Neural cell (in vitro differentiated cells): Measurements from ENCODE around the gene SPAG8. TPM values are rescaled to one million over a fixed set of nuclear protein-coding genes. Genes with fewer than 3 reads are reported as not detected.

Experiments
- H2AFZ ChIP-seq: fragments of 200-600, 300-800 bp; sonication (generic), shearing (Covaris generic); 2 replicates; pipeline ENCODE4 v1.6.0; 2014; ENCODE audit warnings: low read depth, mild to moderate bottlenecking, antibody characterized with exemption, low read length, moderate library complexity
- H3F3A ChIP-seq: fragments of 200-600 bp; shearing (Covaris generic); 2 replicates; pipeline ENCODE4 v1.6.1; 2016; ENCODE audit warnings: mild to moderate bottlenecking, moderate library complexity, mixed read lengths, antibody characterized with exemption, low read length; ENCODE audit not compliant: insufficient read depth, poor library complexity, severe bottlenecking
- H3K27ac ChIP-seq: fragments of 200-600, 300-800 bp; sonication (generic), shearing (Covaris generic); 2 replicates; pipeline ENCODE4 v1.5.1; 2014; ENCODE audit warnings: mild to moderate bottlenecking, low read length, moderate library complexity
- H3K27me3 ChIP-seq: fragments of 300-800, 200-600 bp; sonication (generic), shearing (Covaris generic); 2 replicates; pipeline ENCODE4 v1.6.0; 2014; ENCODE audit warnings: mild to moderate bottlenecking, low read depth, low read length, moderate library complexity; ENCODE audit not compliant: insufficient read depth
- H3K36me3 ChIP-seq: fragments of 300-800, 200-600 bp; sonication (generic), shearing (Covaris generic); 2 replicates; pipeline ENCODE4 v1.5.1; 2014; ENCODE audit warnings: mild to moderate bottlenecking, antibody characterized with exemption, low read length, moderate library complexity; ENCODE audit not compliant: insufficient read depth
- H3K4me2 ChIP-seq: fragments of 300-800, 200-600 bp; sonication (generic), shearing (Covaris generic); 2 replicates; pipeline ENCODE4 v1.6.0; 2014; ENCODE audit warnings: mild to moderate bottlenecking, low read length
- H3K4me3 ChIP-seq: fragments of 300-800, 200-600 bp; sonication (generic), shearing (Covaris generic); 2 replicates; pipeline ENCODE4 v1.5.1; 2014; ENCODE audit warnings: mild to moderate bottlenecking, low read length, moderate library complexity
- H3K79me2 ChIP-seq: fragments of 200-600 bp; shearing (Covaris generic); replicated peaks from 2 replicates; pipeline ENCODE4 v1.6.0; 2014; ENCODE audit warnings: mild to moderate bottlenecking, low read length, moderate library complexity; ENCODE audit not compliant: insufficient read depth
- H3K9ac ChIP-seq: fragments of 300-800, 200-600 bp; sonication (generic), shearing (Covaris generic); 2 replicates; pipeline ENCODE4 v1.6.1; 2016; ENCODE audit warnings: mild to moderate bottlenecking, low read length, mixed read lengths
- H3K9me2 ChIP-seq: fragments of 200-600 bp; shearing (Covaris generic); 2 replicates; pipeline ENCODE4 v1.6.1; 2016; ENCODE audit warnings: mild to moderate bottlenecking, low read length, mixed read lengths; ENCODE audit not compliant: insufficient read depth
- H3K9me3 ChIP-seq: fragments of 200-600, 300-800 bp; sonication (generic), shearing (Covaris generic); 2 replicates; pipeline ENCODE4 v1.6.1; 2016; ENCODE audit warnings: mild to moderate bottlenecking, mixed run types, low read length, moderate library complexity, mixed read lengths
- H4K20me1 ChIP-seq: fragments of 200-600 bp; shearing (Covaris generic); 2 replicates; pipeline ENCODE4 v1.6.1; 2016; ENCODE audit warnings: mild to moderate bottlenecking, mixed run types; ENCODE audit not compliant: insufficient read depth
- CTCF ChIP-seq: fragments of 450-650 bp; IDR thresholded peaks from 2 replicates; pipeline ENCODE4 v1.5.1; 2014; ENCODE audit warnings: antibody characterized with exemption, mild to moderate bottlenecking, moderate library complexity; ENCODE audit not compliant: poor library complexity, severe bottlenecking
- EP300 ChIP-seq: fragments of 450-650 bp; conservative IDR thresholded peaks from 2 replicates; pipeline ENCODE4 v1.6.1; 2014; ENCODE audit warnings: antibody characterized with exemption, mild to moderate bottlenecking, moderate library complexity; ENCODE audit not compliant: poor library complexity, severe bottlenecking
- EZH2 ChIP-seq: fragments of 200-600, 300-800 bp; shearing (Covaris generic), sonication (generic); IDR thresholded peaks from 2 replicates; pipeline ENCODE4 v1.6.1; 2014; ENCODE audit warnings: antibody characterized with exemption, low read length, borderline replicate concordance, mild to moderate bottlenecking; ENCODE audit not compliant: insufficient read depth, poor library complexity, severe bottlenecking
- MXI1 ChIP-seq: fragments of 450-650 bp; conservative IDR thresholded peaks from 2 replicates; pipeline ENCODE4 v1.6.1; 2014; ENCODE audit warnings: antibody characterized with exemption, mild to moderate bottlenecking; ENCODE audit not compliant: poor library complexity, severe bottlenecking
- POLR2AphosphoS5 ChIP-seq: IDR thresholded peaks from 2 replicates; pipeline ENCODE4 v1.6.1; 2012
- RAD21 ChIP-seq: fragments of 450-650 bp; conservative IDR thresholded peaks from 2 replicates; pipeline ENCODE4 v1.6.1; 2014; ENCODE audit warnings: antibody characterized with exemption, mild to moderate bottlenecking, moderate library complexity
- SMC3 ChIP-seq: fragments of 450-650 bp; conservative IDR thresholded peaks from 2 replicates; pipeline ENCODE4 v1.6.1; 2014; ENCODE audit warnings: antibody characterized with exemption, mild to moderate bottlenecking, moderate library complexity; ENCODE audit not compliant: poor library complexity
- TAF1 ChIP-seq: IDR thresholded peaks from 2 replicates; pipeline ENCODE4 v1.6.1; 2012; ENCODE audit warnings: low read depth
- polyA plus RNA-seq: library from polyadenylated mRNA; depleted of rRNA; stranded (reverse); fragments of >200 nt; gene quantifications from 2 replicates; pipeline ENCODE4 v1.2.3, GENCODE V29; 2014
- TF ChIP-seq, protein P1 (sequence below): IDR thresholded peaks from 2 replicates; pipeline ENCODE4 v1.6.1; 2012; ENCODE audit warnings: borderline replicate concordance

The SPAG8 gene
- polyA plus RNA-seq, 1 donor from 2014 or later: 2.9 TPM

- TF ChIP-seq EP300 (no peak), SMC3 (no peak), MXI1 (no peak), POLR2AphosphoS5 (no peak), EZH2 (no peak), CTCF (no peak), TAF1 (no peak), RAD21 (no peak)
- TF ChIP-seq, protein P1, sequence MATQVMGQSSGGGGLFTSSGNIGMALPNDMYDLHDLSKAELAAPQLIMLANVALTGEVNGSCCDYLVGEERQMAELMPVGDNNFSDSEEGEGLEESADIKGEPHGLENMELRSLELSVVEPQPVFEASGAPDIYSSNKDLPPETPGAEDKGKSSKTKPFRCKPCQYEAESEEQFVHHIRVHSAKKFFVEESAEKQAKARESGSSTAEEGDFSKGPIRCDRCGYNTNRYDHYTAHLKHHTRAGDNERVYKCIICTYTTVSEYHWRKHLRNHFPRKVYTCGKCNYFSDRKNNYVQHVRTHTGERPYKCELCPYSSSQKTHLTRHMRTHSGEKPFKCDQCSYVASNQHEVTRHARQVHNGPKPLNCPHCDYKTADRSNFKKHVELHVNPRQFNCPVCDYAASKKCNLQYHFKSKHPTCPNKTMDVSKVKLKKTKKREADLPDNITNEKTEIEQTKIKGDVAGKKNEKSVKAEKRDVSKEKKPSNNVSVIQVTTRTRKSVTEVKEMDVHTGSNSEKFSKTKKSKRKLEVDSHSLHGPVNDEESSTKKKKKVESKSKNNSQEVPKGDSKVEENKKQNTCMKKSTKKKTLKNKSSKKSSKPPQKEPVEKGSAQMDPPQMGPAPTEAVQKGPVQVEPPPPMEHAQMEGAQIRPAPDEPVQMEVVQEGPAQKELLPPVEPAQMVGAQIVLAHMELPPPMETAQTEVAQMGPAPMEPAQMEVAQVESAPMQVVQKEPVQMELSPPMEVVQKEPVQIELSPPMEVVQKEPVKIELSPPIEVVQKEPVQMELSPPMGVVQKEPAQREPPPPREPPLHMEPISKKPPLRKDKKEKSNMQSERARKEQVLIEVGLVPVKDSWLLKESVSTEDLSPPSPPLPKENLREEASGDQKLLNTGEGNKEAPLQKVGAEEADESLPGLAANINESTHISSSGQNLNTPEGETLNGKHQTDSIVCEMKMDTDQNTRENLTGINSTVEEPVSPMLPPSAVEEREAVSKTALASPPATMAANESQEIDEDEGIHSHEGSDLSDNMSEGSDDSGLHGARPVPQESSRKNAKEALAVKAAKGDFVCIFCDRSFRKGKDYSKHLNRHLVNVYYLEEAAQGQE: no peak
- H3K9ac ChIP-seq: no peak overlapping the region
- H3K4me2 ChIP-seq: no peak overlapping the region
- no peaks in the 10 kb centered on the region for H3F3A ChIP-seq
- H2AFZ ChIP-seq: no peak overlapping the region
- H3K9me3 ChIP-seq: no peaks in the 10 kb centered on the region
- H3K9me2 ChIP-seq: no peaks in the 10 kb centered on the region
- H3K27me3 ChIP-seq: no peaks in the 10 kb centered on the region
- no peaks in the 10 kb centered on the region for H4K20me1 ChIP-seq
- H3K36me3 ChIP-seq: no peaks in the 10 kb centered on the region
- no peaks in the 10 kb centered on the region for H3K79me2 ChIP-seq
- no peak overlapping the region for H3K4me3 ChIP-seq
- no peak overlapping the region for H3K27ac ChIP-seq
These were observed 19.2 kb downstream of the SPAG8 start for GRCh38 chr9:35792826-35793225.

DNA sequence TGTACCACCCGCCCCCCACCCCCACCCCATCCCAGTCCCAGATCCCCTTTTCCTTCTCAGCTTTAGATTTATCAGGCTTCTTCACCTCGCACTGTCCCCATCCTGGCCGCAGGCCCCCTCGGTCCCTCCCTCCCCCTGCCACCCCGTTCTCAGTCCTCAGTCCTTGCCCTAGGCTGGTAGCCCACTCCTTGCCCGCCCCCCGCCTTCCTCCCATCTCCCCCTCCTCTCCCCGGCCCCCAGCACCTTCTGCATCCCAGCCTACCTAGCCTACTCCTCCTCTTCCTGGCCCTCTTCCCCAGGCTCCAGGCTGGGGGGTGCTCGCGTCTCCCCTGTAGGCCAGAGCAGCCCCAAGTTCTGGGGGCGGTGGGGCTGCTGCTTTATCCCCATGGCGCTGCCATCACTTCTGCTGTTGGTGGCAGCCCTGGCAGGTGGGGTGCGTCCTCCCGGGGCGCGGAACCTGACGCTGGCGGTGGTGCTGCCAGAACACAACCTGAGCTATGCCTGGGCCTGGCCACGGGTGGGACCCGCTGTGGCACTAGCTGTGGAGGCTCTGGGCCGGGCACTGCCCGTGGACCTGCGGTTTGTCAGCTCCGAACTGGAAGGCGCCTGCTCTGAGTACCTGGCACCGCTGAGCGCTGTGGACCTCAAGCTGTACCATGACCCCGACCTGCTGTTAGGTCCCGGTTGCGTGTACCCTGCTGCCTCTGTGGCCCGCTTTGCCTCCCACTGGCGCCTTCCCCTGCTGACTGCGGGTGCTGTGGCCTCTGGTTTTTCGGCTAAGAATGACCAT lies 19.8 kb downstream of the SPAG8 start:
- Histone ChIP-seq H3K27me3 (no peaks in the 10 kb centered on the region), H2AFZ (no peak overlapping the region), H3K4me2 (no peak overlapping the region), H3K9me3 (no peaks in the 10 kb centered on the region), H3K9ac (no peak overlapping the region), H3K36me3 (no peaks in the 10 kb centered on the region), H3K27ac (no peak overlapping the region), H3K9me2 (no peaks in the 10 kb centered on the region), H3K4me3 (no peak overlapping the region), H3K79me2 (no peaks in the 10 kb centered on the region), H4K20me1 (no peaks in the 10 kb centered on the region), H3F3A (no peaks in the 10 kb centered on the region)
- TF ChIP-seq RAD21 (no peak), CTCF (no peak), SMC3 (no peak), EZH2 (no peak), TAF1 (no peak), EP300 (no peak), MXI1 (no peak), POLR2AphosphoS5 (no peak)
- TF ChIP-seq, protein P1: no peak
